GM04504 (cell line): Measurements from ENCODE around the gene CAMK4.
"Not testable (repeated sequence)": the region's sequence is repeated elsewhere in the genome, so short reads cannot be mapped to it uniquely, and the experiment has no call there.

Experiments used
- DNase-seq: peaks from one replicate; pipeline ENCODE4 v3.0.0-alpha.2; 2012; ENCODE audit warnings: low read depth

The CAMK4 gene

DNA sequence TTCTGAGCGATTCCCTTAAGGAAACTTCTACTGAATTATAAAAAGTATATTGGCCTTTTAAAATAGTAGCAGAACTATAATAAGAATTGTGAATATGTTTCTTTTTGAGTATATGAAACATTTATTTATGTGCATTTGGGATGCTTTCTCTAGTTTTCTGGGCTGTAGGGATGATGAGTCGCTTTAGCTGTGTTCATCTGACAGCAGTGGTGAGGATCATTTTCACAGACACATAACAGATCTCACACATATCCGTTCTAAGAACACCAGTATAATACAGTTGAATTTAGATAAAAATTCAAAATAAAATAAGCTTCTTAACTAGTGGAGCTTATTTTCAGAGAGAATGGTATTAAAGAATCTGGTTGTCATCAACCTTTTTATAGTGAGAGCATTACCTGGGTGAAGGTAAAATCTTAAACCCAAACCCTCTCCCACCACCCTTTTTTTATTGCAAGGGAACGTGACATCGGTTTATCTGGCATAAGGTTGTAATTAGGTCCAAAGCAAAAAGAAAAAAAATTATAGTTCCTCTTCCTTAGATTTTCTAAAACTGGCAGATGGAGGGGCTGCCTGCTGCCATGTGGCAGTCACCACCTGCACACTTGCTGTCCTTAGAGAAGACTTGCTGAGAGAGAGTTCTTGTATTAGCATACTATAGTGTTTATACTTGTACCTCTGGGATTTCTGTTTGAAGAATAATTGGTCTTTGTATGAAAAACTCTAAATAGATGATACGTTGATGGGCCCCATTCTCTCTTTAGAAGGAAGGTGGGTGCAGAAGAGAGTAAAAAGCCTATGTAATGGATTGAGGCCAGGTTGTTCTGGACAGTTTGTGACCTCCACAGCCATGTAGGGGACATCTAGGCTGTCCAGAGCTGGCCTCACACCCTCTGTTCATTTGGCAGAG, 86.8 kb downstream of the CAMK4 start:
- DNase-seq: no peak

DNA sequence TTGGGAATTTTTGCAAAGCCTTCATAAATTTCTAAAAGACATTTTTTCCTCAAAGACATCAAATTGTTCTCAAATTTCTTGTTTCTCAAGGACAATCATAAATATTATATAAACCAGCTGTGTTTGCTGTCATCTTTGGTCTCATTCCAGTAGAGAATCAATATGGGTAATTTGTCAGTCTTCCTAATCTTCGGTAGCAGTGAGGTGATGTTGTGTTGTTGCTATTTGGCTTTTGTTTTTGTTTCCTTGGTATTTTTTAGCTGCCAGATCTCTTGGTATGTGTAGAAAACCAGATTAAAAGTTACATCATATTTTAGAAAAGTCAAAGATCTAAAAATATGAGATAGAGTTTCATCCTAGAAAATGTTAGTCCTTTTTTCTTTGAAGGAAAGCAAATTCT, 87.5 kb downstream of the CAMK4 start:
- DNase-seq: no peak

DNA sequence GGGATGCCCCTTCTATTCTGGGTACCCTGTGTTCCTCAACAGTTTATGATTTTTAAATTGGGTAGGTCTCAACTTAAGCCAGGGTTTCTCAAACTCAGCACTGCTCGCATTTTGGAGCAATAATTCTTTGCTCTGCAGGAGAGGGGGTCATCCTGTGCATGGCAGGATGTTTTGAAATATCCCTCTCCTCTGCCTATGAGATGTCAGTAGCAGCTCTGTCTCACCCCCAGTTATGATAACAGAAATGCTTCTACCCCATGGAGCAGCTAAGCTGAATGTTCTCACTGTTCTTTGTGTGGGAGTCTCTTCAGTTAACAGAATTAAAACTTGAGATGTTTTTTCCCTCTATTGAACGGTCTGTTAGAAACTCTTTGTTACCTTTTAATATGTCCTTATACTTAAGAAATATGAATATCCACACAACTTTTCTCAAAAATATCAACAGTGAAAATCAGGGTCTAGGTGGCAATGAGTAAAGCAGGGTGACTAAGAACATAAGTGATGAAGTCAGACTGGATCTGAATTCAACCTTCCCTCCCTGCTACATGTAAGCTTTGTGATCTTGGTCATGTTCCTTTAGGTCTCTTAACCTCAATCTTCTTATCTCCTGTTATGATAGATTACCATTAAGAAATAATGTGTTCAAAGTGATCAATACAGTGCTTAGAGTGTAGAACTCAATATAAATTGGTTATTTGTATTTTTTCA, 89.0 kb downstream of the CAMK4 start:
- DNase-seq: no peak

GRCh38 chr5:111320953-111321352, 96.8 kb downstream of the CAMK4 start:
- DNase-seq: no peak

DNA sequence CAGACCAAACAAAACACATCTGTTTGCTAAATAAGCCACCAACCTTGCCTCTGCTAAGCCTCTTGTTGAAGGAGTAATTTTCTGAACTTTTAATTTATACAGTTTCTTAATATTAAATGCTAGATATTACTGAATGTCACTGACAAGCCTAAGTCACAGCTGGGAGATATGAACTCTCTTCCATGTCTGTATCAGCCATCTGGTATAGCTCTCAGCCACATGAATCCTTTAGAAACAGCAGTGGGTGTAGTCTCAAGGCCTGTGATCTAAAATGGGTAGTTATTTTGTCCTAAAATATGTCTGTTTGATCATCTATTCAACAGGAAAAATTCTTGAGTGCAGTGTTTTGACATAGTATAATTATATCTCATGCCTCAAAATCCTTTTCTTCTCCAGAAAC, 97.2 kb downstream of the CAMK4 start:
- DNase-seq: no peak

- no peak for DNase-seq
Measured at GRCh38 chr5:111326551-111326950, 102.4 kb downstream of the CAMK4 start.

- DNase-seq: no peak
Measured at GRCh38 chr5:111337133-111337532, 112.9 kb downstream of the CAMK4 start.

GRCh38 chr5:111337688-111338087, 113.5 kb downstream of the CAMK4 start:
- DNase-seq: no peak

GRCh38 chr5:111345731-111346130, 121.5 kb downstream of the CAMK4 start:
- DNase-seq: peak; percentile 12

- no peak for DNase-seq
Measured at GRCh38 chr5:111347021-111347420, 122.8 kb downstream of the CAMK4 start.

GRCh38 chr5:111348661-111349329, 124.6 kb downstream of the CAMK4 start:
- no peak for DNase-seq

- no peak for DNase-seq
Measured at GRCh38 chr5:111349429-111349828, 125.2 kb downstream of the CAMK4 start.

DNA sequence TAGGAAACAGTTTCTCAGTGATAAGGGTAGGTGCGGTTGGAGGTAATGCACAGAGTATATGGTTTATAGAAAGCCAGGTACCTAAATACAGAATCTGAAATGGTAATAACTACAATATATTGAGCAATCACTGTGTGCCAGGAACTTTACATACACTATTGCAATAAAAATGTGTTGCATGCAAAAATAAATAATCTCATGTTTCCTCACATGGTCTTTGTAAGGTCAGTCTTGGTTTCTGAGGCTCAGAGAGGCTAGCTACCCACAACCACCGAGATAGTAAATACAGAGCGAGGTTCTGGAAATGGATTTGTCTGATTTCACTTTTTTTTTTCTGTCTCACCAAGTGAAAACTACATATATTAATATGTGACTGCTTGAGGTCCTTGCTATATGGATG, 128.9 kb downstream of the CAMK4 start:
- DNase-seq: no peak

DNA sequence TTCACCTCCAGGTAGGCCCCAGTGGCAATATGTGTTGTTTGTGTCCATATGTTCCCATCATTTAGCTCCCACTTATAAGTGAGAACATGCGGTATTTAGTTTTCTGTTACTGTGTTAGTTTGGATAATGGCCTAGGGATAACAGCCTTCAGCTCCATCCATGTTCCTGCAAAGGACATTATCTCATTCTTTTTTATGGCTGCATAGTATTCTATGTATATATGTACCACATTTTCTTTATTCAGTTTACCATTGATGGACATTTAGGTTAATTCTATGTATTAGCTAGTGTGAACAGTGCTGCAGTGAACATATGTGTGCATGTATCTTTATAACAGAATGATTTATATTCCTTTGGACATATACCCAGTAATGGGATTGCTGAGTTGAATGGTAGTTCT, 134.5 kb downstream of the CAMK4 start:
- DNase-seq: not testable (repeated sequence)

GRCh38 chr5:111360173-111360572, 136.0 kb downstream of the CAMK4 start:
- no peak for DNase-seq

DNA sequence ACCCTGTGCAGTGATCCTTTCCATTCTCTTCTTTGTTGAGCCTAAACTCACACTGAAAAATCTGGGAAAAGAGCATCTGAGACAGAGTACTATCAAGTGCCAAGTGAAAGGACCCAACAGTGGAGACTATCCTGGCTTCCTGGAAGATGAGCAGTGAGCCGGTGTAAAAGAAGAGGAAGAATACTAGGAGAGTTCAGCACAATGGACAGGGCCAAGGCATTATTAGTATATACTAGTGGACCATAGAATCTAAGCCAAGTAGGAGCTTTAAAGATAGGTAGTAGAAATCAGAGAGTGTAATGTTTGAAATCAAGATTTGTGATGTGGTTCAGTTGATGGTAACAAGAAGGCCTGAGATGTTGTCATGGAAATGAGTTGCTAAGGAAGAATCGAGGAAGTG, 140.8 kb downstream of the CAMK4 start:
- DNase-seq: no peak

DNA sequence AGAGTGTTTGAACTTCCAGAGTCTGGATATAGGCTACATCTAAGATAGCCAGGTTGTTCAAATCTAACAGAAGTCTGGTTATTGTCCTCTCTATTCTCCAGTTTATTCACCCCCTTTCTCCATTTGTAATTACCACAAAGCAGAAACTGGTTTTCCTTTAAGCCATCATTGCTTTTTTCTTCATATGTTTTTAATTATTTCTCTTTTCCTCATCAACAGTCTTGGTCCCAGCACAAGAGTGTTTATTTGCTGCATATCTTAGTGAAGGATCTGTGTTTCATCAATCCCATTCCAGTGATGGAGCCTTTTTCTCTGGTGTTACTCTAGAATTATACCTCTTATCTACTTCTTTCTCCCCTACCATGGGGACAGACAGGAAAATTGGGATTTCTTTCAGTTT, 142.2 kb downstream of the CAMK4 start:
- no peak for DNase-seq

DNA sequence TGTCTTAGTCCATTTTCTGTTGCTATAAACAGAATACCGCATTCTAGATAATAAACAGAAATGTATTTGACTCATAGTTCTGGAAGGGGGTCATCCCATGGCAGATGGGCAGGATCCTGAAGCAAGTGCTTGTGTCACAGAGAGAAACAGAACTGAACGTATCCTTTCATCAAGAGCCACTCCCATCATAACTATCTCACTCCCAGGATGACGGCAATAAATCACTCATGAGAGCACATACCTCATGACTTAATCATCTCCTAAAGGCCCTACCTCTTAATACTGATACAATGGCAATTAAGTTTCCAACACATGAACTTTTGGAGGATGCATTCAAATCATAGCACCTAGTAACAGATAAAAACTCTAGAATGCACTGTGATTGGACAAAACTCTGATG, 142.9 kb downstream of the CAMK4 start:
- DNase-seq: no peak

DNA sequence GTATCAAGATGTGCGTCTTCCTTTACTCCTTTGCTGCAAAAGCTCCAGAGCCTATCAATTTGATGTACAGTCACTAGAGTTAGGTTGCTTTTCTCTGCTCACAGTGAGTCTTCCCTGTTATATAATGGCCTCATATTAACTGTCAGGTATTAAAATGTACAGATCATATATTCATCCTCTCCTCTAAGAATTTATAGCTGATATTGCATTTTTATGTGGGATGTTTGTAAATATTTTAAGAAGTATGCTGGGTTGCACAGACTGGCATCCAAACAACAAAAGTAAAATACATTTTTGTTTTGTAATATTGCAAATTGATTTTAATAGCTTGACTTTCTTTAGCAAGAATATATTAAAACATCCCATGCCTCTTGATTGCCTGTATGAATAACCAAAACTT, 148.6 kb downstream of the CAMK4 start:
- no peak for DNase-seq

DNA sequence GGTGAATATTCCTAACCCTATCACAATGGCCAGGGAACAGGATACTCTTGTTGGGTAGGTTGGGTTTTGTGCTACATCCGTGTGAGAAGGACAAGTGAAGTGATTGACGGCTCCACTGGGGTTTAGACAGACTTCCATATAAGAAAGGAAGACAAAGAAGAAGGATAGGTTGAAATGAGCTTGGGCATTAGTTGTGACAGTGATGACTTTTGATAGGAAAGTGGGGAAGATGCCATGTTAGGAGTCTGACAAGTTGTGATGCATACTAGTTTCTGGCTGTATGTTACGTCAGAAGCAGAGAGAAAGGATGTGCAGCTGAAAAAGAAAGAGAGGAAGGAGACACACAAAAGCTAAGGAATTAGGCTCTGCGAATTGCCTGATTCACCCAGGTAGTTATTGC, 150.2 kb downstream of the CAMK4 start:
- DNase-seq: no peak

GRCh38 chr5:111375645-111376044, 151.5 kb downstream of the CAMK4 start:
- no peak for DNase-seq

DNA sequence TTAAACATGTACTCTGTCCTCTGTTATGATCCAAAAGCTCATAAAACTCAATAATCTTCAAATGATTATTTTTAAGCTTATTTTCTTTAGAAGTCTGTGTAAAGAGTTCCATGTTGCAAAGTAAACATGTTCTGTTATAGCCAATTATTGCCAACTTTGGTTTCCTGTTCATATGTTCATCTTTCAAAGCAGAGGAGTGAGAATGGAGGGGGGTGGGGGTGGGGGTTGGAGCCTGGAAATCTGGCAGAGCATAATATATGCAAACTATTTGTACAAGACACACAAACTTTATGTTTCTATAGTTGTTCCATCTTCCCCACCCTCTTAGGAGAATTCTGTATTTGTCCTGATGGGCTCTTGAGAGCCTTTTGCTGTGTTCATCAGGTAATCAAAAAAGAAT, 153.1 kb downstream of the CAMK4 start:
- DNase-seq: no peak

- no peak for DNase-seq
Measured at GRCh38 chr5:111379391-111379816, 155.2 kb downstream of the CAMK4 start.
